HTERT RPE-1 (cell line): ENCODE measurements around the gene MAT2B.

Source experiments
- in situ Hi-C: fragments of 300-500 bp; cut with MboI; formaldehyde crosslinking; loops from 4 replicates; pipeline ENCODE4 v1.14.3; 2020; ENCODE audit warnings: low sequenced_read_pairs

Gene MAT2B

GRCh38 chr5:163505368-163506094 is at the start of gene MAT2B:
MAT2B (plus strand) TSS chr5:163505619; CDS start chr5:163505687, 68 bp downstream.
- in situ Hi-C loops: no loop called here

- in situ Hi-C loops: no loop called here
These were observed 49.3 kb upstream of the MAT2B start for GRCh38 chr5:163456029-163456589.

GRCh38 chr5:163456840-163457239 is 48.6 kb upstream of the MAT2B start:
- in situ Hi-C loops: no loop called here

- in situ Hi-C loops: no loop called here
These were observed 46.5 kb upstream of the MAT2B start for GRCh38 chr5:163458778-163459385.

- in situ Hi-C loops: no loop called here
These were observed 46.0 kb upstream of the MAT2B start for GRCh38 chr5:163459462-163459818.

GRCh38 chr5:163459819-163460561 is 45.4 kb upstream of the MAT2B start, which contains the start of gene NUDCD2:
NUDCD2 (minus strand) TSS chr5:163460102; CDS start chr5:163460050, 52 bp downstream.
- in situ Hi-C loops: no loop called here

- in situ Hi-C loops: no loop called here
These were observed 44.8 kb upstream of the MAT2B start, which contains the start of gene HMMR for GRCh38 chr5:163460562-163461171. HMMR (plus strand) TSS chr5:163460632; CDS start chr5:163460693, 61 bp downstream.

GRCh38 chr5:163463063-163463435 is 42.4 kb upstream of the MAT2B start:
- in situ Hi-C loops: no loop called here

GRCh38 chr5:163467682-163468081 is 37.7 kb upstream of the MAT2B start:
- in situ Hi-C loops: no loop called here

- in situ Hi-C loops: no loop called here
These were observed 31.7 kb upstream of the MAT2B start for GRCh38 chr5:163473635-163474243.

GRCh38 chr5:163475411-163475810 is 30.0 kb upstream of the MAT2B start:
- in situ Hi-C loops: no loop called here

- in situ Hi-C loops: no loop called here
These were observed 27.1 kb upstream of the MAT2B start for GRCh38 chr5:163478126-163478981.

- in situ Hi-C loops: no loop called here
These were observed 26.5 kb upstream of the MAT2B start for GRCh38 chr5:163478982-163479271.

GRCh38 chr5:163489055-163489744 is 16.2 kb upstream of the MAT2B start:
- in situ Hi-C loops: no loop called here

- in situ Hi-C loops: no loop called here
These were observed 15.7 kb upstream of the MAT2B start for GRCh38 chr5:163489745-163490075.

- in situ Hi-C loops: no loop called here
These were observed 9.1 kb upstream of the MAT2B start for GRCh38 chr5:163496286-163496685.

- in situ Hi-C loops: no loop called here
These were observed 8.1 kb upstream of the MAT2B start for GRCh38 chr5:163497315-163497714.

GRCh38 chr5:163498886-163499285 is 6.5 kb upstream of the MAT2B start:
- in situ Hi-C loops: no loop called here

- in situ Hi-C loops: no loop called here
These were observed 2.9 kb upstream of the MAT2B start for GRCh38 chr5:163502521-163502920.
